C4-2B (cell line): Measurements from ENCODE around the gene EHD1.

Experiments
- H3K27ac ChIP-seq: fragments of 450-650 bp; 2 replicates; pipeline ENCODE4 v1.5.1; 2017
- CTCF ChIP-seq: fragments of 450-650 bp; conservative IDR thresholded peaks from 2 replicates; pipeline ENCODE4 v1.5.1; 2017; ENCODE audit warnings: mild to moderate bottlenecking
- ZFX ChIP-seq: fragments of 450-650 bp; IDR thresholded peaks from 2 replicates; pipeline ENCODE4 v1.6.1; 2017

Gene EHD1

GRCh38 chr11:64878494-64879243, at the start of gene EHD1:
Gene EHD1, minus strand, starts transcription at chr11:64878621. Its CDS starts 157 bp downstream, at chr11:64878464.
- peak within 1 kb of the TSS; percentile 90 for H3K27ac ChIP-seq
- peak; percentile 87 for TF ChIP-seq CTCF
- TF ChIP-seq ZFX: peak; percentile 75; the same call in 1 of the 2 replicates

DNA sequence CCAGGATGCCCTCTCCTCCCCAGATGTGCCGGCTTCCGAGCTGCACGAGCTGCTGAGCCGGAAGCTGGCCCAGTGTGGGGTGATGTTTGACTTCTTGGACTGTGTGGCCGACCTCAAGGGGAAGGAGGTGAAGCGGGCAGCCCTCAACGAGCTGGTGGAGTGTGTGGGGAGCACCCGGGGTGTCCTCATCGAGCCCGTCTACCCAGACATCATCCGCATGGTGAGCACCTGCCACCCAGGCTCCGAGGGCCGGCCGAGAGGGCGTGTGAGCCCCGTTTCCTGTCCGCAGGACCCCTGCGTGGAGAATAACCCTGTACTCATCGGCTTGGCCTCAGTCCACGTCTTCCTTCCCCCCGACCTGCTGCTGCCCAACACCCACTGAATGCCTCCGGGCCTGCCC, 48.3 kb upstream of the EHD1 start:
- TF ChIP-seq ZFX (no peak), CTCF (no peak)
- no peak overlapping the region for H3K27ac ChIP-seq

DNA sequence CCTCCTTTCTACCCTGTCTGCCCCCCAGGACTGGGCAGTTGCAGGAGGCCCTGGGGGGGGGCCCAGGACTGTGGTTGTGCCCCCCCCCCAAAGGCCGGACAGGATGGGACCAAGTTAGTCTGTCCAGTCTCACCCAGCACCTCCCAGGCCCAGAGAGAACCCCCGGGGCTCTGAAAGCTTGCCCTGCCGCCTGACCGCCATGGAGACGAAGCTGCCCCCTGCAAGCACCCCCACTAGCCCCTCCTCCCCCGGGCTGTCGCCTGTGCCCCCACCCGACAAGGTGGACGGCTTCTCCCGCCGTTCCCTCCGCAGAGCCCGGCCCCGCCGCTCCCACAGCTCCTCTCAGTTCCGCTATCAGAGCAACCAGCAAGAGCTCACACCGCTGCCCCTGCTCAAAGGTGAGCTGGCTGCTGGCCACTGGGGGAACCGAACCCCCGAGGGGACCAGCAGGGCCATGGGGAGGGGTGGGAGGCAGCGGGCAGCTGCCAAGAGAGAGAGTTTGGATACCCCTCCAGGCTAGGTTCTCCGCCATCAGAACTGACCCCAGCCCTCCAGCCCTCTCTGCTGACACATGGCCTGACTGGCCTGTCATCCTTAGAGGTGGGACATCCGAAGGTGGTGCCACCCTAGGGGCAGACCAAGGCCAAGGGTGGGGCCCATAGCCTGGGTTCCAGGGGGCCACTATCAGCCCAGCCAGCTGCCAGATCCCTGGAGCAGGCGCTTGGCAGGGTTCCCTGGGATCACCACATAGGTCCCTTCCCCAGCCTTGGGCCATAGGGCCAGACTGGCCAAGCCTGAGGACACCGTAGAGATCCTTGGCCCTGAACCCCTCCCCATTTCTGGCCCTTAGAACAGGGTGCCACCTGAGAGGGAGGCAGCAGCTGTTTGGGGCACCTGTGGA, 47.4 kb upstream of the EHD1 start:
- no peak overlapping the region for H3K27ac ChIP-seq
- TF ChIP-seq ZFX (no peak), CTCF (no peak)

GRCh38 chr11:64924910-64925284, 46.5 kb upstream of the EHD1 start:
- H3K27ac ChIP-seq: peak overlapping the region; percentile 59
- no peak for TF ChIP-seq CTCF
- no peak for TF ChIP-seq ZFX

- peak within 1 kb of the TSS; percentile 59 for H3K27ac ChIP-seq
- TF ChIP-seq CTCF: no peak
- TF ChIP-seq ZFX: no peak
Observed at GRCh38 chr11:64923944-64924909, 45.8 kb upstream of the EHD1 start, which contains the start of gene PPP2R5B. Gene PPP2R5B, plus strand, starts transcription at chr11:64924689. Its CDS starts 1,046 bp downstream, at chr11:64925735.

- H3K27ac ChIP-seq: no peak overlapping the region
- TF ChIP-seq CTCF: no peak
Observed at GRCh38 chr11:64923151-64923661, 44.8 kb upstream of the EHD1 start.
